ENCODE measurements around the gene DKK3. TPM values are rescaled to one million over a fixed set of nuclear protein-coding genes. Genes with fewer than 3 reads are reported as not detected.
A peak's percentile ranks its signal among the peaks of the same experiment; 100 is the strongest.

The DKK3 gene
- total RNA-seq, 1 donor from 2014 or later: 219 TPM

- no peak for DNase-seq (ENCODE audit: low read depth in 2 of 2)
Observed at GRCh38 chr11:11983427-11983826, 25.0 kb downstream of the DKK3 start.

- no peak for DNase-seq (ENCODE audit: low read depth in 2 of 2)
Observed at GRCh38 chr11:11982975-11983374, 25.5 kb downstream of the DKK3 start.

- no peak for DNase-seq (ENCODE audit: low read depth in 2 of 2)
Observed at GRCh38 chr11:11982461-11982860, 26.0 kb downstream of the DKK3 start.

- no peak for DNase-seq (ENCODE audit: low read depth in 2 of 2)
Observed at GRCh38 chr11:11981840-11982239, 26.6 kb downstream of the DKK3 start.

GRCh38 chr11:11981364-11981763 lies 27.1 kb downstream of the DKK3 start:
- DNase-seq (ENCODE audit: low read depth in 2 of 2): no peak

GRCh38 chr11:11980841-11981308 lies 27.6 kb downstream of the DKK3 start:
- DNase-seq (ENCODE audit: low read depth in 2 of 2): peak in 1 of 2 donors; percentile 66

GRCh38 chr11:11980200-11980599 lies 28.2 kb downstream of the DKK3 start:
- DNase-seq (ENCODE audit: low read depth in 2 of 2): peak in 1 of 2 donors; percentile 33

GRCh38 chr11:11979488-11980117 lies 28.8 kb downstream of the DKK3 start:
- peak in 1 of 2 donors; percentile 64 for DNase-seq (ENCODE audit: low read depth in 2 of 2)

GRCh38 chr11:11978792-11979487 lies 29.5 kb downstream of the DKK3 start:
- peak; percentile 81 to 95 for DNase-seq (ENCODE audit: low read depth in 2 of 2)

- DNase-seq (ENCODE audit: low read depth in 2 of 2): no peak
Observed at GRCh38 chr11:11978098-11978637, 30.3 kb downstream of the DKK3 start.

- DNase-seq (ENCODE audit: low read depth in 2 of 2): peak; percentile 74 to 95
Observed at GRCh38 chr11:11977206-11977938, 31.1 kb downstream of the DKK3 start.

- DNase-seq (ENCODE audit: low read depth in 2 of 2): peak in 1 of 2 donors; percentile 32
Observed at GRCh38 chr11:11976481-11977127, 31.8 kb downstream of the DKK3 start.

GRCh38 chr11:11975201-11976092 lies 33.0 kb downstream of the DKK3 start:
- DNase-seq (ENCODE audit: low read depth in 2 of 2): no peak

GRCh38 chr11:11973866-11974265 lies 34.6 kb downstream of the DKK3 start:
- DNase-seq (ENCODE audit: low read depth in 2 of 2): no peak

GRCh38 chr11:11973361-11973800 lies 35.0 kb downstream of the DKK3 start:
- DNase-seq (ENCODE audit: low read depth in 2 of 2): peak; percentile 54 to 65

GRCh38 chr11:11972730-11973341 lies 35.6 kb downstream of the DKK3 start:
- DNase-seq (ENCODE audit: low read depth in 2 of 2): no peak

GRCh38 chr11:11971906-11972547 lies 36.4 kb downstream of the DKK3 start:
- no peak for DNase-seq (ENCODE audit: low read depth in 2 of 2)

- DNase-seq (ENCODE audit: low read depth in 2 of 2): no peak
Observed at GRCh38 chr11:11970556-11970955, 37.9 kb downstream of the DKK3 start.

GRCh38 chr11:11969380-11970215 lies 38.8 kb downstream of the DKK3 start:
- DNase-seq (ENCODE audit: low read depth in 2 of 2): no peak
